GM21360 (cell line): ENCODE data around the gene BRICD5.
"Not testable (repeated sequence)": the region's sequence is repeated elsewhere in the genome, so short reads cannot be mapped to it uniquely, and the experiment has no call there.

Source experiments
- ATAC-seq: cut with Tn5 transposase; IDR thresholded peaks from one replicate; pipeline ENCODE4 v1.9.1; 2021; ENCODE audit warnings: mild to moderate bottlenecking, moderate library complexity; ENCODE audit not compliant: unreplicated experiment

The BRICD5 gene

GRCh38 chr16:2223221-2223941 is 12.7 kb upstream of the BRICD5 start, which contains the start of gene E4F1:
Gene E4F1 (plus strand): TSS chr16:2223591. CDS start chr16:2223614, 23 bp downstream.
- ATAC-seq: peak; percentile 85

GRCh38 chr16:2216330-2216729 is 5.7 kb upstream of the BRICD5 start:
- no peak for ATAC-seq

- ATAC-seq: peak; percentile 75
Observed at GRCh38 chr16:2214719-2214968, 4.0 kb upstream of the BRICD5 start, which contains the start of gene PGP. Gene PGP (minus strand): TSS chr16:2214840. CDS start chr16:2214777, 63 bp downstream.

- ATAC-seq: peak; percentile 2
Observed at GRCh38 chr16:2213817-2214718, 3.4 kb upstream of the BRICD5 start.

- ATAC-seq: no peak
Observed at GRCh38 chr16:2212362-2213324, 2.0 kb upstream of the BRICD5 start.

- ATAC-seq: no peak
Observed at GRCh38 chr16:2211923-2212347, 1.3 kb upstream of the BRICD5 start.

- ATAC-seq: no peak
Observed at GRCh38 chr16:2210009-2210332, 692 bp downstream of the BRICD5 start.

GRCh38 chr16:2209258-2210008 is 1.2 kb downstream of the BRICD5 start:
- ATAC-seq: no peak

- ATAC-seq: no peak
Observed at GRCh38 chr16:2208772-2209171, 1.9 kb downstream of the BRICD5 start.

GRCh38 chr16:2208308-2208707 is 2.4 kb downstream of the BRICD5 start:
- ATAC-seq: no peak

GRCh38 chr16:2207872-2208271 is 2.8 kb downstream of the BRICD5 start:
- ATAC-seq: no peak

- ATAC-seq: no peak
Observed at GRCh38 chr16:2206780-2207433, 3.8 kb downstream of the BRICD5 start.

GRCh38 chr16:2206420-2206779 is 4.3 kb downstream of the BRICD5 start:
- no peak for ATAC-seq

- no peak for ATAC-seq
Observed at GRCh38 chr16:2205967-2206313, 4.7 kb downstream of the BRICD5 start.

GRCh38 chr16:2205104-2205966 is 5.3 kb downstream of the BRICD5 start, which contains the start of gene MLST8:
Gene MLST8 (plus strand): TSS chr16:2205454. CDS start chr16:2206086, 632 bp downstream.
- ATAC-seq: peak; percentile 80

- no peak for ATAC-seq
Observed at GRCh38 chr16:2204416-2205103, 6.1 kb downstream of the BRICD5 start.

- ATAC-seq: not testable (repeated sequence)
Observed at GRCh38 chr16:2203119-2203688, 7.5 kb downstream of the BRICD5 start.

- no peak for ATAC-seq
Observed at GRCh38 chr16:2200313-2200712, 10.3 kb downstream of the BRICD5 start.
